Heart right ventricle (tissue), 16 donors: ENCODE data around the gene SUMF1. TPM values are rescaled to one million over a fixed set of nuclear protein-coding genes. Genes with fewer than 3 reads are reported as not detected.

ENCODE experiments used
- ATAC-seq, 8 donors: fragments of 200-7000 bp; cut with Tn5 transposase; one replicate each; pipeline ENCODE4 v1.9.1; 2020; ENCODE audit warnings: mild to moderate bottlenecking in 8 of 8, moderate library complexity in 8 of 8, moderate number of reproducible peaks in 1 of 8
- DNase-seq, 2 donors: peaks; one replicate each; pipeline ENCODE4 v3.0.0-alpha.2; 2020
- H3K27ac ChIP-seq, 10 donors: fragments of 200-600 bp; sonication (generic) in 2 of 10; one replicate each; pipeline versions ENCODE4 v1.5.0 to v1.8.0; 2020 to 2022; ENCODE audit warnings: mild to moderate bottlenecking in 3 of 10
- H3K27me3 ChIP-seq, 7 donors: fragments of 200-600 bp; one replicate each; pipeline ENCODE4 v1.8.0; 2021 to 2022; ENCODE audit warnings: mild to moderate bottlenecking in 2 of 7
- H3K36me3 ChIP-seq, 9 donors: fragments of 200-600 bp; sonication (generic) in 1 of 9; one replicate each; pipeline versions ENCODE4 v1.5.0 to v1.8.0; 2020 to 2022; ENCODE audit warnings: mild to moderate bottlenecking in 2 of 9
- H3K4me1 ChIP-seq, 9 donors: fragments of 200-600 bp; sonication (generic) in 1 of 9; one replicate each; pipeline versions ENCODE4 v1.5.0 to v1.8.0; 2020 to 2022; ENCODE audit warnings: mild to moderate bottlenecking in 4 of 9
- H3K4me3 ChIP-seq, 10 donors: fragments of 200-600 bp; sonication (generic) in 2 of 10; one replicate each; pipeline versions ENCODE4 v1.5.0 to v1.8.0; 2020 to 2022; ENCODE audit warnings: mild to moderate bottlenecking in 7 of 10, moderate library complexity in 2 of 10
- H3K9me3 ChIP-seq, 11 donors: fragments of 200-600 bp in 10 of 11; sonication (generic) in 2 of 11; one replicate each; pipeline versions ENCODE4 v1.5.0 to v1.8.0; 2013 to 2022; ENCODE audit warnings: mild to moderate bottlenecking in 2 of 11, control low read depth in 1 of 11, moderate library complexity in 1 of 11
- CTCF ChIP-seq, 9 donors: fragments of 200-600 bp; sonication (generic) in 2 of 9; IDR thresholded peaks; one replicate each; pipeline versions ENCODE4 v1.5.0 to v1.8.0; 2021 to 2022; ENCODE audit warnings: antibody characterized with exemption in 9 of 9, mild to moderate bottlenecking in 5 of 9, moderate library complexity in 1 of 9
- WGBS, 2 donors: extraction: QIAGEN DNeasy Blood & Tissue Kit; methylation state at CpG; one replicate each; pipeline ENCODE4 v1.1.7; 2013; ENCODE audit warnings: inconsistent platforms in 1 of 2; 5-methylcytosine and 5-hydroxymethylcytosine counted together
- intact Hi-C, 10 donors: fragments of 100-400 bp; cut with DNase I; formaldehyde crosslinking; loops; one replicate each; pipeline versions ENCODE4 v1.11.1 to v1.14.2; 2022
- polyA plus RNA-seq, 2 donors: library from polyadenylated mRNA; stranded (reverse); fragments of 200-250 nt; gene quantifications; one replicate each; pipeline ENCODE4 v1.2.3, GENCODE V29; 2013
- total RNA-seq, 10 donors: library from RNA; stranded (reverse); fragmentation: NEBNext Ultra II Directional in 3 of 10; extraction: Animal tissue kit (Norgen Biotek cat#: 25700) in 3 of 10; gene quantifications; one replicate each; pipeline versions ENCODE4 v1.2.1 to v1.2.4, GENCODE V29; 2021 to 2023
- donor health status: Arrhythmogenic right ventricular cardiomyopathy.
- donor health status: ischemic (EF 13 %, LVEDD 7.1; RV severe dilation, severe dysfunction).
- donor health status: healthy with polysubstance abuse.
- donor health status: DM: no; HTN: yes; CAD: no.
- donor health status: DM: no; HTN: no; CAD: no.
- donor health status: ischemic (EF 25% LVEDD 6.9; RV normal size, moderate dysfunction).
- donor health status: ischemic (EF 25% LVEDD 5.7; RV mildly dilated, moderate dysfunction).
- donor health status: healthy.
- donor health status: DM: yes; HTN: yes; CAD: no.
- donor health status: Ischemic cardiomyopathy.
- donor health status: ischemic (EF 35%, LVEDD 5.7; RV mildly dilated, moderate dysfunction).
- donor health status: nonischemic (EF 11% LVEDD 7.7; RV severe dilation, severe dysfunction).
- donor health status: DM: yes; HTN: yes; CAD: no.
- donor health status: PGD.
- donor health status: ischemic (EF 29% LVEDD 5.4; RV normal size, mild dysfunction).
- donor health status: nonischemic (EF 23%, LVEDD 6.1; RV moderate dilation, normal function).

SUMF1 gene
- total and polyA plus RNA-seq, 12 donors, result 3.7 to 15.1 (median 8.9) TPM

- 88% methylated on average over 7 of the region's 7 CpGs for WGBS, 2 donors
- no peak for TF ChIP-seq CTCF (IDR thresholded peaks at IDR 0.05)
- H3K9me3 ChIP-seq, result no peaks in the 10 kb centered on the region
- H3K27me3 ChIP-seq, result no peaks in the 10 kb centered on the region
- H3K36me3 ChIP-seq, result peaks cover 0 to 36% (median 2%) of the 10 kb centered on the region in 9 donors
- peaks cover 0 to 4% (median 0%) of the 10 kb centered on the region in 9 donors for H3K4me1 ChIP-seq
- ATAC-seq (no peak), DNase-seq (no peak)
- intact Hi-C loops, result no loop called here
- no peak overlapping the region for H3K27ac ChIP-seq
- H3K4me3 ChIP-seq, result no peak overlapping the region
Measured at GRCh38 chr3:4399476-4399875, 67.6 kb downstream of the SUMF1 start.

GRCh38 chr3:4398941-4399245 lies 68.2 kb downstream of the SUMF1 start:
- H3K4me3 ChIP-seq, result no peak overlapping the region
- no peaks in the 10 kb centered on the region for H3K9me3 ChIP-seq
- ATAC-seq (no peak), DNase-seq (no peak)
- WGBS, 2 donors, result 94 to 95% methylated on average over 7 of the region's 7 CpGs
- peaks cover 0 to 31% (median 2%) of the 10 kb centered on the region in 9 donors for H3K36me3 ChIP-seq
- H3K27me3 ChIP-seq, result no peaks in the 10 kb centered on the region
- intact Hi-C loops, result no loop called here
- no peak for TF ChIP-seq CTCF (IDR thresholded peaks at IDR 0.05)
- no peak overlapping the region for H3K27ac ChIP-seq
- peaks cover 0 to 4% (median 0%) of the 10 kb centered on the region in 9 donors for H3K4me1 ChIP-seq

- TF ChIP-seq CTCF (IDR thresholded peaks at IDR 0.05), result no peak
- 93% methylated on average over 4 of the region's 4 CpGs for WGBS, 2 donors
- DNase-seq (no peak), ATAC-seq (no peak)
- no peaks in the 10 kb centered on the region for H3K27me3 ChIP-seq
- H3K36me3 ChIP-seq, result peaks cover 0 to 25% (median 2%) of the 10 kb centered on the region in 9 donors
- no peak overlapping the region for H3K4me3 ChIP-seq
- H3K27ac ChIP-seq, result no peak overlapping the region
- H3K4me1 ChIP-seq, result peaks cover 0 to 4% (median 0%) of the 10 kb centered on the region in 9 donors
- no peaks in the 10 kb centered on the region for H3K9me3 ChIP-seq
- intact Hi-C loops, result no loop called here
Measured at GRCh38 chr3:4398120-4398940, 68.7 kb downstream of the SUMF1 start.

GRCh38 chr3:4397466-4397865 lies 69.6 kb downstream of the SUMF1 start:
- Histone ChIP-seq H3K27me3 (no peaks in the 10 kb centered on the region), H3K4me3 (no peak overlapping the region), H3K36me3 (peaks cover 0 to 19% (median 0%) of the 10 kb centered on the region in 9 donors), H3K9me3 (no peaks in the 10 kb centered on the region), H3K4me1 (peaks cover 0 to 4% (median 0%) of the 10 kb centered on the region in 9 donors), H3K27ac (no peak overlapping the region)
- TF ChIP-seq CTCF (IDR thresholded peaks at IDR 0.05), result no peak
- no peak for DNase-seq
- ATAC-seq, result no peak
- WGBS, 2 donors, result 79% methylated on average over 1 of the region's 1 CpG
- intact Hi-C loops, result no loop called here
